Ovary (tissue), 10 donors: ENCODE results near the gene KCTD17. TPM values are rescaled to one million over a fixed set of nuclear protein-coding genes. Genes with fewer than 3 reads are reported as not detected.

Experiments
- DNase-seq, 5 donors: peaks; one replicate each; pipeline ENCODE4 v3.0.0-alpha.2; 2019 to 2020
- H3K27ac ChIP-seq, 2 donors: fragments of 200-600 bp; one replicate each; pipeline versions ENCODE4 v1.5.1 to v1.8.0; 2019 to 2022
- H3K27me3 ChIP-seq: fragments of 200-600 bp; one replicate; pipeline ENCODE4 v1.8.0; 2022
- H3K36me3 ChIP-seq: fragments of 200-600 bp; sonication (generic); one replicate; pipeline ENCODE4 v1.5.1; 2019
- H3K4me1 ChIP-seq: one replicate; pipeline ENCODE4 v1.8.1; 2013; ENCODE audit warnings: mild to moderate bottlenecking, moderate library complexity; ENCODE audit not compliant: insufficient read depth
- H3K4me3 ChIP-seq: fragments of 200-600 bp; sonication (generic); one replicate; pipeline ENCODE4 v1.5.1; 2017
- H3K9me3 ChIP-seq, 2 donors: fragments of 200-600 bp in 1 of 2; sonication (generic) in 1 of 2; one replicate each; pipeline versions ENCODE4 v1.5.1 to v1.8.1; 2013 to 2019; ENCODE audit warnings: mild to moderate bottlenecking in 1 of 2, moderate library complexity in 1 of 2
- EP300 ChIP-seq: sonication (generic); formaldehyde crosslinking; IDR thresholded peaks from one replicate; pipeline ENCODE4 v1.6.1; 2017; ENCODE audit warnings: antibody characterized with exemption
- POLR2A ChIP-seq: fragments of 450-650 bp; IDR thresholded peaks from one replicate; pipeline ENCODE4 v1.6.1; 2017; ENCODE audit warnings: antibody characterized with exemption, mild to moderate bottlenecking, moderate library complexity
- WGBS, 3 donors: extraction: QIAGEN DNeasy Blood & Tissue Kit in 1 of 3; methylation state at CpG; one replicate each; pipeline versions ENCODE4 v1.1.5 to v1.1.7; 2013 to 2017; 5-methylcytosine and 5-hydroxymethylcytosine counted together
- intact Hi-C, 4 donors: fragments of 100-400 bp; cut with DNase I; formaldehyde crosslinking; loops; one replicate each; pipeline versions ENCODE4 v1.11.0 to v1.15.1; 2022 to 2023
- long read RNA-seq, 3 donors: library from polyadenylated mRNA in 2 of 3; unstranded in 2 of 3; transcript quantifications; one replicate each; pipeline ENCODE4 v2.0.0 and lab custom pipeline, GENCODE V29; 2021 to 2026
- polyA plus RNA-seq, 2 donors: library from polyadenylated mRNA; stranded (reverse); fragments of 200-250 nt in 1 of 2; fragments of 350-450 nt in 1 of 2; fragmentation: Illumina TruSeq in 1 of 2; extraction: RNeasy Lipid Tissue Mini Kit (QIAGEN cat#74804) in 1 of 2; gene quantifications; one replicate each; pipeline ENCODE4 v1.2.3, GENCODE V29; 2013 to 2014
- total RNA-seq, 7 donors: library from RNA; depleted of rRNA in 2 of 7; stranded (reverse); fragments of >200 nt in 2 of 7; fragmentation: NEBNext Ultra II Directional in 3 of 7; extraction: Animal tissue kit (Norgen Biotek cat#: 25700) in 3 of 7; gene quantifications; one replicate each; pipeline versions ENCODE4 v1.1.0 to v1.2.4, GENCODE V29; 2016 to 2023
- TF ChIP-seq, protein P1 (sequence below), 3 donors: fragments of 450-650 bp in 2 of 3; fragments of 200-600 bp in 1 of 3; IDR thresholded peaks; one replicate each; pipeline versions ENCODE4 v1.5.1 to v1.8.0; 2016 to 2022; ENCODE audit warnings: antibody characterized with exemption in 3 of 3, mild to moderate bottlenecking in 1 of 3
- donor health status: DM: no; HTN: no; CAD: no; lungs with moderate emphysema.
- donor health status: DM: no; HTN: no; CAD: no.
- donor health status: Bipolar disorder and iron deficiency.
- donor health status: DM: yes; HTN: yes; CAD: no.
- donor health status: DM: no; HTN: no; CAD: no.
- donor health status: DM: yes; HTN: yes; CAD: no.

Gene KCTD17
- 10 to 100 TPM; 15.9 to 34.7 (median 28.7) TPM for total RNA-seq
- polyA plus RNA-seq = 10 to 100 TPM in 1 of 2 donors, 1 to 10 TPM in 1; 4.5 to 25.0 TPM
- long read RNA-seq, donor 1, partial matches to known transcripts = 8 of 14 reads
- long read RNA-seq, donor 1, other reads (novel, unspliced or antisense) = 2 of 14 reads
- long read RNA-seq, donor 2, transcript KCTD17-201 (8 exons, 1,691 nt) = major isoform, 6 of 7 reads
- long read RNA-seq, donor 2, partial matches to known transcripts = 0 of 7 reads
- long read RNA-seq, donor 2, other reads (novel, unspliced or antisense) = 0 of 7 reads
- long read RNA-seq, donor 3, transcript KCTD17-209 (6 exons, 1,502 nt) = major isoform, 10 of 42 reads
- long read RNA-seq, donor 3, transcript KCTD17-201 (8 exons, 1,691 nt) = minor isoform, 8 of 42 reads
- long read RNA-seq, donor 3, partial matches to known transcripts = 17 of 42 reads
- long read RNA-seq, donor 3, other reads (novel, unspliced or antisense) = 7 of 42 reads

GRCh38 chr22:37051391-37052385, at the start of gene KCTD17:
KCTD17 (plus strand) TSS chr22:37051742; CDS start chr22:37051761, 19 bp downstream.
- Histone ChIP-seq H3K4me1 (peaks cover 5% of the 10 kb centered on the region), H3K9me3 (no peaks in the 10 kb centered on the region), H3K27me3 (no peaks in the 10 kb centered on the region), H3K4me3 (peak within 1 kb of the TSS; percentile 57), H3K27ac (peak within 1 kb of the TSS; percentile 15 to 52), H3K36me3 (no peaks in the 10 kb centered on the region)
- TF ChIP-seq POLR2A (peak; percentile 56), EP300 (no peak)
- WGBS, 3 donors = 0 to 2% (median 1%) methylated on average over 63 to 89 of the region's 89 CpGs
- intact Hi-C loops = loop anchor here in 1 of 4 donors (10.0 kb wide), 1 partner anchor 277 kb away; the partner anchor contains the start of gene IFT27
- peak; percentile 55 to 81 (median 71) for DNase-seq

- no peak for DNase-seq
These were observed 49.7 kb upstream of the KCTD17 start for GRCh38 chr22:37001826-37002225.

DNA sequence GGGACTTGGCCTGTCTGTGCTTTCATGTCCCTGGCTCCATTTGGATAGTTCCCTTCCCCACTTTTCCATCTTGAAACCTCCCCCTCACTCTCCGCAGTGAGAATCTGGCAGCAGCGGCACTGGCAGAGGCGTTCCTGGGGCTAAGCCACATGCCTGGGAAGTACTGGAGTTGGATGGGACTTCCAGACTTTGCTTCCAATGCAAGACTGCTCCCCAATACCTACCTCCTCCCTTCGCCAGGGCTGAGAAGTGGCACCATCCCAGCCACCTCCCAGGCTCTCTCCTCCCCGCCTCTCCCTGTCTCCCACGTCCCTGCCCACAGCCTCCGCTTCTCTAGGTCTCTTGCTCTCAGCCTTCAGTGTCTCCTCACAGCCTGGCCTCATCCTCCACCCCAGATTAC, 48.9 kb upstream of the KCTD17 start:
- no peak for TF ChIP-seq POLR2A
- no peak for DNase-seq
- H3K27ac ChIP-seq = no peak overlapping the region
- no peak overlapping the region for H3K4me3 ChIP-seq
- H3K9me3 ChIP-seq = no peaks in the 10 kb centered on the region
- H3K4me1 ChIP-seq = no peaks in the 10 kb centered on the region
- intact Hi-C loops = no loop called here
- 51 to 60% (median 55%) methylated on average over 7 of the region's 7 CpGs for WGBS, 3 donors
- no peaks in the 10 kb centered on the region for H3K36me3 ChIP-seq
- no peaks in the 10 kb centered on the region for H3K27me3 ChIP-seq

More at GRCh38 chr22:37001826-37002225, 49.7 kb upstream of the KCTD17 start:
- no peaks in the 10 kb centered on the region for H3K9me3 ChIP-seq
- no peak overlapping the region for H3K4me3 ChIP-seq
- no peaks in the 10 kb centered on the region for H3K36me3 ChIP-seq
- no peaks in the 10 kb centered on the region for H3K4me1 ChIP-seq
- no peak for TF ChIP-seq EP300
- TF ChIP-seq, protein P1, sequence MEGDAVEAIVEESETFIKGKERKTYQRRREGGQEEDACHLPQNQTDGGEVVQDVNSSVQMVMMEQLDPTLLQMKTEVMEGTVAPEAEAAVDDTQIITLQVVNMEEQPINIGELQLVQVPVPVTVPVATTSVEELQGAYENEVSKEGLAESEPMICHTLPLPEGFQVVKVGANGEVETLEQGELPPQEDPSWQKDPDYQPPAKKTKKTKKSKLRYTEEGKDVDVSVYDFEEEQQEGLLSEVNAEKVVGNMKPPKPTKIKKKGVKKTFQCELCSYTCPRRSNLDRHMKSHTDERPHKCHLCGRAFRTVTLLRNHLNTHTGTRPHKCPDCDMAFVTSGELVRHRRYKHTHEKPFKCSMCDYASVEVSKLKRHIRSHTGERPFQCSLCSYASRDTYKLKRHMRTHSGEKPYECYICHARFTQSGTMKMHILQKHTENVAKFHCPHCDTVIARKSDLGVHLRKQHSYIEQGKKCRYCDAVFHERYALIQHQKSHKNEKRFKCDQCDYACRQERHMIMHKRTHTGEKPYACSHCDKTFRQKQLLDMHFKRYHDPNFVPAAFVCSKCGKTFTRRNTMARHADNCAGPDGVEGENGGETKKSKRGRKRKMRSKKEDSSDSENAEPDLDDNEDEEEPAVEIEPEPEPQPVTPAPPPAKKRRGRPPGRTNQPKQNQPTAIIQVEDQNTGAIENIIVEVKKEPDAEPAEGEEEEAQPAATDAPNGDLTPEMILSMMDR (IDR thresholded peaks at IDR 0.05) = no peak
- no peak for TF ChIP-seq POLR2A
- H3K27me3 ChIP-seq = no peaks in the 10 kb centered on the region
- intact Hi-C loops = no loop called here
- WGBS, 3 donors = 81 to 88% (median 85%) methylated on average over 5 to 12 of the region's 12 CpGs
- H3K27ac ChIP-seq = no peak overlapping the region

- TF ChIP-seq, protein P1 (IDR thresholded peaks at IDR 0.05) = no peak
- no peak for TF ChIP-seq POLR2A
- no peak for TF ChIP-seq EP300
- intact Hi-C loops = no loop called here
- Histone ChIP-seq H3K27ac (no peak overlapping the region), H3K4me3 (no peak overlapping the region), H3K4me1 (no peaks in the 10 kb centered on the region), H3K36me3 (no peaks in the 10 kb centered on the region), H3K27me3 (no peaks in the 10 kb centered on the region), H3K9me3 (no peaks in the 10 kb centered on the region)
- no peak for DNase-seq
- WGBS, 3 donors = 32 to 51% (median 40%) methylated on average over 2 of the region's 2 CpGs
These were observed 43.9 kb upstream of the KCTD17 start for GRCh38 chr22:37007651-37008050.

DNA sequence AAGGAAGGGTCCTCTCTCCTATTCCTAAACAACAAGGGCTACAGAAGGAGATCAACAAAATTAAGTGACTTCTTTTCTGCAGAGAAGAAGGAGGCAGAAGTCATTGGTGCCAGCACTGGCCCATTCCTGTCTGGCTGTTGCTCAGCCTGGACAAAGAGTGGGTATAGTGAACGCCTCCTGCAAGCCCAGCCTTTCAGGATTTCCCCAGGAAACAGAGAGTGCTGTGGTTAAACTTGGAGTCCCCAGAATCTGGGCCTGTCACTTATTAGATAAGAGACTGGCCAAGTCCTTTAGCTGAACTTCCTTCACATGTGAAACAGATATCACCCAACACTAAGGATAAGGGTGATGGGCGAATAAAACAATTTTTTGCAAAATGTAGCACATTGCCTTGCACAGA, 43.2 kb upstream of the KCTD17 start:
- no peak overlapping the region for H3K27ac ChIP-seq
- H3K9me3 ChIP-seq = no peaks in the 10 kb centered on the region
- H3K27me3 ChIP-seq = no peaks in the 10 kb centered on the region
- 83 to 96% (median 88%) methylated on average over 2 of the region's 2 CpGs for WGBS, 3 donors
- intact Hi-C loops = no loop called here
- H3K4me3 ChIP-seq = no peak overlapping the region
- no peaks in the 10 kb centered on the region for H3K36me3 ChIP-seq
- no peak for DNase-seq
- no peak for TF ChIP-seq EP300
- TF ChIP-seq, protein P1 (IDR thresholded peaks at IDR 0.05) = no peak
- no peak for TF ChIP-seq POLR2A
- no peaks in the 10 kb centered on the region for H3K4me1 ChIP-seq
